Endothelial cell of umbilical vein (primary cell): ENCODE measurements around the gene MBD2.

Source experiments
- GATA2 ChIP-seq: IDR thresholded peaks from 2 replicates; pipeline ENCODE4 v1.7.0; 2011; ENCODE audit warnings: low read depth, mild to moderate bottlenecking, moderate library complexity, mixed read lengths, low read length; ENCODE audit not compliant: insufficient read length, insufficient read depth
- POLR2A ChIP-seq: IDR thresholded peaks from 2 replicates; pipeline ENCODE4 v1.6.1; 2012; ENCODE audit warnings: low read depth, mild to moderate bottlenecking, control low read depth, low read length

DNA sequence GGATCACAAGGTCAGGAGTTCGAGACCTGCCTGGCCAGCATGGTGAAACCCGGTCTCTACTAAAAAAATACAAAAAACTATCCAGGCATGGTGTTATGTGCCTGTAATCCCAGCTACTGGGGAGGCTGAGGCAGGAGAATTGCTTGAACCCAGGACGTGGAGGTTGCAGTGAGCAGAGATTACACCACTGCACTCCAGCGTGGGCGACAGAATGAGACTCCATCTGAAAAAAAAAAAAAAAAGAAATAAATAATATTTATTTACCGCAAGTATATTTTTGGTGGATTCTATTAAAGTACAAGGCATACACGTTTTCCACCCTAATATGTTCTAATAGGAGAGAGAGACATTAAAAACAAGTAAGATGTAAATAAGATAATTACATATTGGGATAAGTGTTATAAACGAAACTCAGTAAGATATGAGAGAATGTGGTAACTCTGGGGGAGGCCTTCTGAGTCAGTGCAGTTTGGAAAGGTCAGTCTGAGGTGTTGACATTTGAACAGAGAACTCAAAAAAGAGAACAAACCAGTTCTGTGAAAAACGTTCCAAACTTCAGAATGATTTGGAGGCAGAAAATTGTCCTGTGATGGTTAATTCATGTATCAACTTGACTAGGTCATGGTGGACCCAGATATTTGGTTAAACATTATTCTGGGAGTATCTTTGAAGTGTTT, 36.1 kb upstream of the MBD2 start:
- TF ChIP-seq POLR2A, result no peak
- TF ChIP-seq GATA2, result no peak
